Uterus (tissue), 2 donors: ENCODE data around the gene CD80.

Experiments used
- POLR2A ChIP-seq, 2 donors: fragments of 450-650 bp; IDR thresholded peaks; one replicate each; pipeline ENCODE4 v1.6.1; 2016; ENCODE audit warnings: antibody characterized with exemption in 2 of 2, mild to moderate bottlenecking in 1 of 2, moderate library complexity in 1 of 2
- TF ChIP-seq, protein P1 (sequence below), 4 experiments: fragments of 200-600 bp in 2 of 4; fragments of 450-650 bp in 2 of 4; sonication (generic) in 2 of 4; IDR thresholded peaks; one replicate each; pipeline ENCODE4 v1.5.1; 2016 to 2019; ENCODE audit warnings: antibody characterized with exemption in 4 of 4, mild to moderate bottlenecking in 2 of 4, moderate library complexity in 1 of 4

DNA sequence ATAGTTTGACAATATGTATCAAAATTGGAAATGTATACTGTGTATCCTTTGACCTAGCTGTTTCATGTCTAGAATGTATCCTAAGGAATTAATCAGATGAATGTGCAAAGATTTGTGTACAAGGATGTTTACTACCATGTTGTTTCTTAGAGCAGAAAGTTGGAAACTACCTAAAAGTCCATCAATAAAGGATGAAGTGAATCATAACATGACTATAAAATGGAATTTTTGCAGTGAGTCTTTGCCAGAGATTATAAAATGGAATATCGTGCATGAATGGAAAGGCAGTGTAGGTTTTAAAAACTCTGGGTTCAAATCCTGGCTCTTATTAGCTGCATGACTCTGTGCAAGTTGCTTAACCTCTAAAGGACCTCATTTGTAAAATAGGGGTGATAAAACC lies 76.3 kb downstream of the CD80 start:
- TF ChIP-seq, protein P1, sequence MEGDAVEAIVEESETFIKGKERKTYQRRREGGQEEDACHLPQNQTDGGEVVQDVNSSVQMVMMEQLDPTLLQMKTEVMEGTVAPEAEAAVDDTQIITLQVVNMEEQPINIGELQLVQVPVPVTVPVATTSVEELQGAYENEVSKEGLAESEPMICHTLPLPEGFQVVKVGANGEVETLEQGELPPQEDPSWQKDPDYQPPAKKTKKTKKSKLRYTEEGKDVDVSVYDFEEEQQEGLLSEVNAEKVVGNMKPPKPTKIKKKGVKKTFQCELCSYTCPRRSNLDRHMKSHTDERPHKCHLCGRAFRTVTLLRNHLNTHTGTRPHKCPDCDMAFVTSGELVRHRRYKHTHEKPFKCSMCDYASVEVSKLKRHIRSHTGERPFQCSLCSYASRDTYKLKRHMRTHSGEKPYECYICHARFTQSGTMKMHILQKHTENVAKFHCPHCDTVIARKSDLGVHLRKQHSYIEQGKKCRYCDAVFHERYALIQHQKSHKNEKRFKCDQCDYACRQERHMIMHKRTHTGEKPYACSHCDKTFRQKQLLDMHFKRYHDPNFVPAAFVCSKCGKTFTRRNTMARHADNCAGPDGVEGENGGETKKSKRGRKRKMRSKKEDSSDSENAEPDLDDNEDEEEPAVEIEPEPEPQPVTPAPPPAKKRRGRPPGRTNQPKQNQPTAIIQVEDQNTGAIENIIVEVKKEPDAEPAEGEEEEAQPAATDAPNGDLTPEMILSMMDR (IDR thresholded peaks at IDR 0.05) = no peak
- no peak for TF ChIP-seq POLR2A (IDR thresholded peaks at IDR 0.05)
